ENCODE results near the gene TBL2.
"Not testable (repeated sequence)": the region's sequence is repeated elsewhere in the genome, so short reads cannot be mapped to it uniquely, and the experiment has no call there.

Gene TBL2

DNA sequence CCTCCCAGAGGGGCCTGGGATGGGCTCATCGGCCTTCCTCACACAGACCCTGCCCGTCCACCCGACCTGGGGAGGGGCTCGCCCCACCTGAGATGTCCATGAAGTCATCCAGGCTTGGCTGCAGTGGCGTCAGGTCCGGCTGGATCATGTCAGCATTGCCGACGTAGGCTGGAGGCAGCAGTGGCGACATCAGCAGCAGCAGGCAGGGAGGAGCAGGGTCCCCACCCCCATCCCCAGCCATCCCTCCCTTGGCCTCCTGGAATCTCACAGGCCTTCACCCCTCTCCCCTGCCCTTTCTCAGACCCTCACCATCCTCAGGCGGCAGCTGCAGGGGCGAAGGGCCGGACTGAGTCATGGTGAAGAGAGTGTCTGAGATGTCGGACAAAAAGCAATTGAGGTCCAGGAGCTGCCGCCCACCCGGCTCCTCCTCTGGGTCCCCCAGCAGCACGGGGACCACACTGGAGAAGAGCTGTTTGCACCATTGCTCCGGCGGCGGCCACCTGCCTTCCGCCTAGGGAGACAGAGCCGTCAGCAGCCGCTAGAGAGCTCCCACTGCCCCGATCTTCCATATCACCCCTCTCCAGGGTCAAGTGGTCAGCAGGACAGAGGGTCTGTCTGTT lies 27.3 kb upstream of the TBL2 start:
- peak; percentile 47 for DNase-seq

DNA sequence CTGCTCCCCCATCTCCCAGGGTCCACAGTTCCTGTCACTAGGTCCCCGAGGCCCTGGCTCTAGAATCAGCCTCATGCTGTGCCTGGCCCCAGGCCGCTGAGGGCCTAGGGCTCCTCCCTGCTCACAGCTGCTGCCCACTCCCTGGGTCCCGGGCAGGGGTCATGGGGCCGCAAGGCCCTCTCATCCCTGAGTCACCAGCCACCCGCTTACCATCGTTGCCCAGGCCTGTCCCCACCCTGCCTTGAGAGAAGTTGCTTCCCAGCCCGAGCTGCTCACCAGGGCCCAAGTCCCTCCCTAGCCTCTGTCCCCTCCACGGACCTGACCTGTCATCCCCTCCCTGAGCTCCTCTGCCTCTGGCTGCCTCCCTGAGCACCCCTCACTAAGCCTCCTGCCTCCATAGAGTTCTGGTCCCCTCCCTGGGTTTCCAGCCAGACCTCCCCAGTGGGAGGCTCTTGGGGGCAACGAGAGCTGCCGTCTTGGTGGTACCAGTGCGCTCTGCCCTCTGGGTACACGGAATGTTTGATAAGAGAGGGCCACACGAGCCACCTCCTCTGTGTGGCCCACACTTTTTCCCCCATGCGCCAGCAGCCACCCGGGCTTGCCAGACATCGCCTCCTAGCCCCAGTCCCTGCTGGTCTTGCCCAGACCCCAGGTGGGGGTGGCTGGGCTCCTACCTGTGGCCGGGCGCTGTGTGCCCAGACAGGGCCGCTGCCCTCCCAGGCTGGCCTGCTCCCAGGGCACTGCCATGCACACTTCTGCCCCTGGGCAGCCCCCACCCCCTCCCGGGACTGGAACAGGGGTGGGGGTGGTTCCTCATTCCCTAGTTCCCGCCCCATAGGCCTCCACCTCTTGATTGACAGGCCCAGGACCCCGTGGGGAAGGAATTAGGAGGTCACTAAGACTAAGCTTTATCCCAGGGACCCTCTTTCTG lies 24.6 kb upstream of the TBL2 start:
- no peak for DNase-seq

DNA sequence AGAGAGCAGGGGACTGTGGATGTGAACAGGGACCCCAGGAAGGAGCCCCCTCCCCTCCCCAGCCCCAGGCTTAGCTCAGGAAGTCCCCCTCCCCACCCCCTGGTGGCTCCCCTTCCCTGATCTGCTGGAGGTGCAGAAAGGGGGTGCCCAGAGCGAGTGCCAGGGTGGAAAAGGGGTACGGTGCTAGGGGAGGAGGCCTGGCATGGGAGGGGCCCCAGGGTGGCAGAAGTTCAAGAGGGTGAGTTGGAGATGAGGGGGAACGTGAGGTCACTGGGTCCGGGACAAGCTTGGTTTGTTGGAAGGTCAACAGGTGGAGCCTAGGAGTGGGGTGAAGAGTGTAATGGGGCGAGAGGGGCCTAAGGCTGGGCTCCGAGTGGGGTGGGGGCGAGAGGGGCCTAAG lies 21.5 kb upstream of the TBL2 start:
- DNase-seq, result no peak

DNA sequence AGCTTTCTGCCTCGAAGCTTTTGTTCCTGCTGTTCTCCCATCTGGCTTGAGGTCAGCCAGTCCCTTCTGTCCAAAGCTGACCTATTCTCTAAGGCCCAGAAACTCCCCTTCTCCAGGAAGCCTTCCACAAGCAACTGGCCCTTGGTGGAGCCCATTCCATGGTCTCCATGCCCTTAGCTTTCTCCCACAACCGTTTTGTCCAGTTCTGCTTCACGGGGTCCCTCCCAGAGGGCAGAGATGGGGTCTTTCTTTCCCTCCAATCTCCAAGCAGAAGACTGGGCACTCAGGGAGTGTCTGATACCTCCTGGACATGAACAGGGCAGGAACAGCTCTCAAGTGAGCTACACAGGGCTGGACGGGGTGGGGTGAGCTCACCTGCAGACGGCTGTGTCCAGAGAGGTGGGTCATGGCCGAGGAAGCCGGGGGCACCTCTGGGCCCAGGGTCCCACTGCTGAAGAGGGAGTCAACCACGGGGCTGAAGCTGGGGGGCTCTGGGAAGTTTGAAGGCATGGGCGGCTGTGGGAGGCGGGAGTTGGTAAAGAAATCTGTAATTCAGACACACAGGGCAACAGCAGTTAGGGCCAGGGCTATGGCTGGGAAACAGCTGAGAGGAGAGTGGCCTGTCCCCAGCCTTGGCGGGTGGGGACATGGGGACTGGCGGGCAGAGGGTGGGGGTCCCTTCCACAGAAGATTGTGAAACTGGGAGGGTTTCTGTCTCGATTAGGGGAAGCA lies 20.9 kb upstream of the TBL2 start:
- no peak for DNase-seq

DNA sequence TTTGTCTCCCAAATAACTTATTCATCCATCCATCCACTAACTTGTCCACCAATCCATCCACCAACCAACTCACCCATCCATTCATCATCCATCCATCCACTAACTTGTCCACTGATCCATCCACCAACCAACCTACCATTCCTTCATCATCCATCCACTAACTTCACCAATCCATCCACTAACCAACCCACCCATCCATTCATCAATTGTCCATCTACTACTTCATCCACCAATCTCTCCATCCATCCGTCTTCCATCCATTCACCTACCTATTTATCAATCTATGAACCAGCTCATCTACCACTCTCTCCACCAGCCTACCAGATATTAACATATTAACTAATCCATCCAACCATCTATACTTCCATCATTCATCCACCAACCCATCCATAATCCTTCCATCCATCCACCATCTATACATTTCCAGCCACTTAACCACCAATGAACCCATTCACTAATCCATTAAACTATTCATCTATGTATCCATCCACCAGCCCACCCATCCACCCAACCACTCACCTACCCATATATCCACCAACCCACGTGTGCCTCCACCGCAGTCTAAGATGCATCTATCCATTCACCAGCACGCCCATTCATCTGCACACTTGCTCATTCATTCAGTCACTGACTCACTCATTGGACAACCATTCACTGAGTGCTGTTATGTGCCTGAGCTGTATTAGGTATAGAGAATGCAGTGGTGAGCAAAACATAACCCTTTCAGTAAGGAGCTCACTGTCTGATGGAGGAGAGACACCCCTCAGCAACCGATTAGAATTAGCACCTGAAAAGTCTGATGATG lies 19.8 kb upstream of the TBL2 start:
- no peak for DNase-seq

DNA sequence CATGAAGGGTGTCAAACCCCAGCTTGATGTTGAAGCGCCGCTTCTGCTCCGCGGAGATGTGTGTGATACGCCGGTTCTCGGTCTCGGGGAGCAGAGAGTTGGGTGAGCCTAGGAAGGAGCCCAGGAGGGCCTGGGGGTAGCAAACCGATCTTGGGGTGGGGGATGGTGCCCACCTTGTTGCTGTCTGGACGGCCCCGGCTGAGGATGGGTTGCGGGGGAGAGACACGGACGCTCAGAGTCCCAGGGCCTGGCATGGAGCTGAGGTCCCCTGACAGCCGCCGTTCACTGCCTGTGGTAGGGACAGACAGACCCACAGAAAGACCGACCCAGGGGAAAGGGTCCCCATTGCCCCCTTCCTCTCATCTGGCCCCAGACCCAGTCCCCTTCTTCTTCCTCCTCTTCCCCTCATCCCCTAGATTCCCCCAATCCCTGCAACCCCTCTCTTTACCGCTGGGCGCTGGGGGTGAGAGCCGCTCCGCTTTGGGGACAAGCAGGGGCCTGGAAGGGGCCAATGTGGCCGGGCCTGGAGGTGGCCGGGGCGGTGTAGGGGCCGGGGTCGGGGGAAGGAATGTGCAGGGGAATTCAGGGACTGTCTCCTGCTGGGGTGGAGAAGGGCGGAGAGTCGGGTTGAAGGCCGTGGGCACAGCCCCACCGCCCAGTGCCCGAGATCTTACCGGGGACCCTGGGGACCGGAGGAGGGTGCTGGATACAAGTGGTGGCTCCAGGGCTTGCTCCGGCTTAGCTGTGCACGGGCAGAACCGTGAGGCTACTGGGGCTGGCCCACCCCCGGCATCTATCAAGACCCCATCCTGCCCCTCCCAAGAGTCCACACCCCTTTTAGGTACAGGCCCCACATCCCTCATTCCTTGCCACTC lies 18.0 kb upstream of the TBL2 start:
- no peak for DNase-seq

DNA sequence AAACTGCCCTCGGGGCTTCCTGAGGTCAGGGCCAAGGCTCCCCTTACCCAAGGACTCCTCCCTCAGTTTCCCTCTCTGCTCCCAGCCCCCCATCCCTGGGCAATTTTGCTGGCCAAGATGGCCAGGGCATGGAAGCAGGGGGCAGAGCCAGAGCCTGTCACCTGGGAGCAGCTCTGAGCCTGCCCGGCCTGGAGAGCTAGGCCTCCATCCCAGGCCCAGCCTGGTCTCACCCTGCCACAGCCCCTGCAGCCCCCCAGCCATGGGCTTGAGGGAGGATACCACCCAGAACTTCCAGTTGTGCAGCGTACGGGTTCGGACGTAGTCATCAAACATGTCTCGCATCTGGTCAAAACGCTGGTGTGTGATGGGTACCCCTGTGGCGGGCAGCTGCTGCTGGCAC lies 17.0 kb upstream of the TBL2 start:
- no peak for DNase-seq

GRCh38 chr7:73593207-73594045 lies 15.0 kb upstream of the TBL2 start:
- DNase-seq, result no peak

GRCh38 chr7:73586911-73587310 lies 8.5 kb upstream of the TBL2 start:
- no peak for DNase-seq

GRCh38 chr7:73585196-73585595 lies 6.8 kb upstream of the TBL2 start:
- DNase-seq, result no peak

- DNase-seq, result no peak
These were observed 4.4 kb upstream of the TBL2 start for GRCh38 chr7:73582664-73583202.

- not testable (repeated sequence) for DNase-seq
These were observed 2.6 kb upstream of the TBL2 start for GRCh38 chr7:73581006-73581405.

GRCh38 chr7:73577627-73578341 lies 595 bp downstream of the TBL2 start:
- DNase-seq, result peak; percentile 75

DNA sequence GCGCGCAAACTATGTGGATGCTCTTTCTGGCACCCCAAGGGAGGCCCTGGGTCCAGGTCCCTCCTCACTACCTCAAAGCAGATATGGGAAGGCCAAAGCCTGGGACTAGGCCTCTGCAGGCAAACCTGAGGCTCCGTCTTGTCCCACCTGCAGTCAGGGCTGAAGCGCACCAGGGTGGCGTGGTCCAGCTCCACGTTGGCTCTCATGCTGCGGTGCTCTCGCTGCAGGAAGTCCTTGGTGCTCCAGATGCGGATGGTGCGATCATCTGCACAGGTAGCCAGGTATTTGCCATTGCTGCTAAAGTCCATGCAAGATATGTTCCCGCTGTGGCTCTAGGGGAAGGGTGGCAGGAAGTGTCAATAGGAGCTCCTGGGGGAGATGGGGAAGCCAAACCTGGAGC lies 4.6 kb downstream of the TBL2 start:
- no peak for DNase-seq

- no peak for DNase-seq
These were observed 5.1 kb downstream of the TBL2 start for GRCh38 chr7:73573276-73573675.

- no peak for DNase-seq
These were observed 5.6 kb downstream of the TBL2 start for GRCh38 chr7:73572767-73573186.

- no peak for DNase-seq
These were observed 7.4 kb downstream of the TBL2 start for GRCh38 chr7:73570977-73571376.

DNA sequence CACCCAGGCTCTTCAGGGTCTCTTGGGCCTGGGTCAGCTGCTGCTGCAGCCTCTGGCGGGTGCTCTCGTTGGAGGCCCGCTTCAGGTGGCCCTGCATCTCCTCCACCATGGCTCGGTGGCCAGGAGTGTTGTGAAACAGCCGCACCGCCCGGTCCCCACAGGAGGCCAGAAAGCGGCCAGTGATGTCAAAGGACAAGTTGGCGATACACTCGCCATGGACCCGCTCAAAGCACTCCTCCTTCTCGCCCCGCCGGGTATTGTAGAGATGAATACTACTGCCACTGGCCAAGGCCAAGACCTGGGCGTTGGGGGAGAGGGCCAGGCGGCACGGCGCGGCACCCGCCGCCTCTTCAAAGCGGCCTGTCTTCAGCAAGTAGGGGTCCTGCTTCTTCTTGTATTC lies 7.9 kb downstream of the TBL2 start:
- DNase-seq, result no peak

GRCh38 chr7:73569042-73569608 lies 9.3 kb downstream of the TBL2 start:
- DNase-seq, result no peak
